Measurements from ENCODE around the gene DNAJB2.
"Not testable (repeated sequence)": the region's sequence is repeated elsewhere in the genome, so short reads cannot be mapped to it uniquely, and the experiment has no call there.

DNAJB2 gene

GRCh38 chr2:219286436-219287115 is 7.4 kb downstream of the DNAJB2 start:
- DNase-seq, result no peak

GRCh38 chr2:219287116-219287440 is 7.9 kb downstream of the DNAJB2 start:
- DNase-seq, result not testable (repeated sequence)

GRCh38 chr2:219287580-219288265 is 8.6 kb downstream of the DNAJB2 start:
- DNase-seq, result no peak

GRCh38 chr2:219289195-219289536 is 10.0 kb downstream of the DNAJB2 start:
- no peak for DNase-seq

GRCh38 chr2:219289537-219290361 is 10.6 kb downstream of the DNAJB2 start:
- DNase-seq, result no peak

GRCh38 chr2:219290381-219291171 is 11.4 kb downstream of the DNAJB2 start:
- no peak for DNase-seq

- no peak for DNase-seq
These were observed 12.2 kb downstream of the DNAJB2 start for GRCh38 chr2:219291394-219291793.

- no peak for DNase-seq
These were observed 12.8 kb downstream of the DNAJB2 start for GRCh38 chr2:219291910-219292490.

- no peak for DNase-seq
These were observed 13.4 kb downstream of the DNAJB2 start for GRCh38 chr2:219292616-219293015.

GRCh38 chr2:219293736-219294231 is 14.6 kb downstream of the DNAJB2 start:
- DNase-seq, result no peak

GRCh38 chr2:219294356-219295351 is 15.5 kb downstream of the DNAJB2 start:
- peak; percentile 89 for DNase-seq

- DNase-seq, result no peak
These were observed 17.0 kb downstream of the DNAJB2 start for GRCh38 chr2:219296142-219296541.

- no peak for DNase-seq
These were observed 17.6 kb downstream of the DNAJB2 start for GRCh38 chr2:219296631-219297391.

GRCh38 chr2:219297766-219298456 is 18.7 kb downstream of the DNAJB2 start:
- no peak for DNase-seq

GRCh38 chr2:219298759-219299371 is 19.7 kb downstream of the DNAJB2 start:
- peak; percentile 89 for DNase-seq

GRCh38 chr2:219299372-219299760 is 20.2 kb downstream of the DNAJB2 start:
- no peak for DNase-seq

GRCh38 chr2:219300022-219300421 is 20.9 kb downstream of the DNAJB2 start:
- no peak for DNase-seq

GRCh38 chr2:219302412-219302968 is 23.3 kb downstream of the DNAJB2 start:
- no peak for DNase-seq

GRCh38 chr2:219304223-219304622 is 25.1 kb downstream of the DNAJB2 start:
- no peak for DNase-seq

All from stimulated activated CD4-positive, alpha-beta T cell treated with anti-CD3 and anti-CD28 coated beads, Interleukin-4, amount 100 ng/mL, for 1 hour (primary cell).